ENCODE data around the gene MFAP4.

GRCh38 chr17:19386051-19386929, 700 bp downstream of the MFAP4 start:
- TF ChIP-seq CTCF (IDR thresholded peaks at IDR 0.05 in 2 of 3, conservative IDR thresholded peaks at IDR 0.05 in 1 of 3; ENCODE audit: insufficient read depth in 2 of 3, low read depth in 1 of 3, low read length in 3 of 3) (no peak), HDGF (IDR thresholded peaks at IDR 0.05) (no peak), CGGBP1 (CRISPR knock-in tag; IDR thresholded peaks at IDR 0.05) (no peak), REST (IDR thresholded peaks at IDR 0.05; ENCODE audit: borderline replicate concordance) (no peak), REST (CRISPR knock-in tag; IDR thresholded peaks at IDR 0.05; ENCODE audit: low read depth) (no peak), CBFA2T3 (IDR thresholded peaks at IDR 0.05) (no peak), RAD21 (CRISPR knock-in tag; conservative IDR thresholded peaks at IDR 0.05 in 1 of 2, IDR thresholded peaks at IDR 0.05 in 1 of 2) (no peak), ZNF324 (CRISPR knock-in tag; IDR thresholded peaks at IDR 0.05) (no peak)
